Activated naive CD4-positive, alpha-beta T cell treated with anti-CD3 and anti-CD28 coated beads for 36 hours (primary cell): ENCODE measurements around the gene MAGEC2. TPM values are rescaled to one million over a fixed set of nuclear protein-coding genes. Genes with fewer than 3 reads are reported as not detected.

ENCODE experiments used
- CTCF ChIA-PET: fragments of 350-600 bp; sonication (Branson Sonifier 250); formaldehyde crosslinking; loops from one replicate; lab custom pipeline; 2021; ENCODE audit warnings: antibody characterized with exemption; lab: Charles Lee
- DNase-seq: peaks from one replicate; pipeline ENCODE4 v3.0.0-alpha.2; 2020
- H3K27ac Mint-ChIP-seq: one replicate; pipeline ENCODE4 v1.8.0; 2021; ENCODE audit warnings: mild to moderate bottlenecking, mixed read lengths
- H3K27me3 Mint-ChIP-seq: one replicate; pipeline ENCODE4 v1.8.0; 2021; ENCODE audit warnings: low read depth, mixed read lengths
- H3K36me3 Mint-ChIP-seq: one replicate; pipeline ENCODE4 v1.8.0; 2021; ENCODE audit warnings: low read depth, mixed read lengths
- H3K4me1 Mint-ChIP-seq: one replicate; pipeline ENCODE4 v1.8.0; 2021; ENCODE audit warnings: low read depth, mixed read lengths
- H3K4me3 Mint-ChIP-seq: one replicate; pipeline ENCODE4 v1.8.0; 2021; ENCODE audit warnings: mild to moderate bottlenecking, moderate library complexity, mixed read lengths
- H3K9me3 Mint-ChIP-seq: one replicate; pipeline ENCODE4 v1.8.0; 2021; ENCODE audit warnings: mixed read lengths
- intact Hi-C: fragments of 100-400 bp; cut with micrococcal nuclease; formaldehyde crosslinking; loops from one replicate; pipeline ENCODE4 v1.15.1; 2023
- total RNA-seq, 2 experiments: library from RNA; stranded (reverse); gene quantifications; one replicate each; pipeline ENCODE4 v1.2.3, GENCODE V29; 2021

MAGEC2 gene
- total RNA-seq, 2 experiments from 2014 or later = not detected

DNA sequence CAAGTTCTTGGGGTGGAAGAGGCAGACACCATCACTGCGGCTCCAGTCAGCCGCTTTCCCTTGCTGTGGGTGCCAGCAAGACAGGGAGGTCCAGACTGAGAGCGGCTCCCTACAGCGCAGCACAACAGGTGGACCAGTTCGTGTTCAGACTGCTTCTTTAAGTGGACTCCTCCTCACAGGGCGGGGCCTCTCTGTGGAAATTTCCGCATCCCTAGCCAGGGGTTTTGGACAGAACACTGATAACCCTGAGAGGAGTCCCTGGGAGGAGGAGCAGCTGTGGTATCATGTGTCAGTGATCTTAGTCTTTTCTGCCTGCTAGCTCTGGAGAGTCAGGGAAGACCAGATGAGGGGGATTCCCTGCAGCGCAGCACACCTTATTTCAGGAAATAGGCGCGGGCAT lies 48.5 kb downstream of the MAGEC2 start:
- Mint-ChIP-seq H3K27me3 (no peaks in the 10 kb centered on the region), H3K4me1 (no peaks in the 10 kb centered on the region), H3K36me3 (no peaks in the 10 kb centered on the region), H3K4me3 (no peak overlapping the region), H3K27ac (no peak overlapping the region), H3K9me3 (no peaks in the 10 kb centered on the region)
- CTCF ChIA-PET = no interaction called here
- intact Hi-C loops = no loop called here
- no peak for DNase-seq
